HG02759 (cell line): ENCODE data around the gene EEF1AKMT2.

ENCODE experiments used
- ATAC-seq: cut with Tn5 transposase; IDR thresholded peaks from one replicate; pipeline ENCODE4 v1.9.1; 2021; ENCODE audit warnings: mild to moderate bottlenecking, moderate library complexity; ENCODE audit not compliant: unreplicated experiment

The EEF1AKMT2 gene

GRCh38 chr10:124739119-124739921, 52.4 kb downstream of the EEF1AKMT2 start:
- ATAC-seq = no peak

- ATAC-seq = no peak
Measured at GRCh38 chr10:124738441-124738840, 53.2 kb downstream of the EEF1AKMT2 start.

DNA sequence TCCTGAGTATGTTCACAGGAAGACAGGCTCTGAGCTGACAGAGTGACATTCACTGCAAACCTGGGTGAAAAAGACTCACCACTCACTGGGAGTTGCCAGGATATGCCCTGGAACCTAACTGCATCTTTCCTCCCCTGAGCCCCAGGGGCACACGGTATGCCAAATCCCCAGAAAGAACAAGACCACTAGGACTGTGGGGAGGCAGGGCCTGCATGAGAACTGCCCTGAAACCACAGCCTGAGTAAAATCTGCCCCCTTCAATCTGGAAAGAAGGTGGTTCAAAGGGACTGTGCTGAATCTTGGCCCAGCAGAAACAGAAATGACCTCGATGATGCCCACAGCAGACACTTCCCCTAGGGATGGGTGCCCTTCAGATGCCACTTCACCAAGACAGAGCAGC, 54.0 kb downstream of the EEF1AKMT2 start:
- ATAC-seq = no peak

GRCh38 chr10:124737221-124737620, 54.5 kb downstream of the EEF1AKMT2 start:
- ATAC-seq = no peak

GRCh38 chr10:124736491-124737136, 55.1 kb downstream of the EEF1AKMT2 start:
- ATAC-seq = no peak

- ATAC-seq = no peak
Measured at GRCh38 chr10:124735491-124736286, 56.0 kb downstream of the EEF1AKMT2 start.

DNA sequence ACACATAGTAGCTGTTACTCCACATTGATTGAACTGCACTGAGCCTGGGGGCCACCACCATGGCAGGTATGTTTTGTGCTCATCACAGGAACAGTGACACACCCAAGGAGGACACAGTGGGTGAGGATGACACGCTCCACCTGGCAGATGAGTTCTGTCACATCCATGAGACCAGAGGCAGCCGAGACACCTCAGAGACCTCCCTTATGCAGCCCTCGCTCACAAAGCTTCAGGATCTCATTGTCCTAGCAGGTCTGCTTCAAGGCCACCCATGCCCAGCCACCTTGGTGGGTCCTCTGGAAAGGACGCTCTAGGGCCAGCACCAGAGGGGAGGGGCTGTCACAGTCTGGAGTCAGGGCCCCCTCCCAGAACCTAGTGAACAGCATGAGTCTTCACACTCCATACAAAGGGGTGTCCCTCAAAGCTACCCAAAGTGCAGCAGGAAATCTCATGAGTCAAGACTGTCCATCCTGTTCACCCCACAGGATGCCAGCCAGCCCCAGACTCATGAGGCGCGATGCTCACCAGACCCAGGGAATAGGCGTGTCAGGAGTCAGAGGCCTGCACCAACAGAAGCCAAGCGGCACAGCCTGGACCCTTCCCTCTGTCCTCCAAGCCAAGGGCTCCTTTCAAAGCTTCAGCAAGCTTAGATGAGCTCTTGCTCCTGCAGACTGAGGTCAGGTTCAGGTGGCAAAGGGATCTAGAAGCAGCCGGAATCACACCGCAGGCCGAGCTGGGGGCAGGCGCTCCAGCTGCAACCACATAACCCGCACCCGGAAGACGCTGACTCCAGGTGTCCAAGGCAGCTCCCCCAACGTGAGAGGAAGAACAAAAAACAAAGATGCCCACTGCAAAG, 57.1 kb downstream of the EEF1AKMT2 start:
- no peak for ATAC-seq

DNA sequence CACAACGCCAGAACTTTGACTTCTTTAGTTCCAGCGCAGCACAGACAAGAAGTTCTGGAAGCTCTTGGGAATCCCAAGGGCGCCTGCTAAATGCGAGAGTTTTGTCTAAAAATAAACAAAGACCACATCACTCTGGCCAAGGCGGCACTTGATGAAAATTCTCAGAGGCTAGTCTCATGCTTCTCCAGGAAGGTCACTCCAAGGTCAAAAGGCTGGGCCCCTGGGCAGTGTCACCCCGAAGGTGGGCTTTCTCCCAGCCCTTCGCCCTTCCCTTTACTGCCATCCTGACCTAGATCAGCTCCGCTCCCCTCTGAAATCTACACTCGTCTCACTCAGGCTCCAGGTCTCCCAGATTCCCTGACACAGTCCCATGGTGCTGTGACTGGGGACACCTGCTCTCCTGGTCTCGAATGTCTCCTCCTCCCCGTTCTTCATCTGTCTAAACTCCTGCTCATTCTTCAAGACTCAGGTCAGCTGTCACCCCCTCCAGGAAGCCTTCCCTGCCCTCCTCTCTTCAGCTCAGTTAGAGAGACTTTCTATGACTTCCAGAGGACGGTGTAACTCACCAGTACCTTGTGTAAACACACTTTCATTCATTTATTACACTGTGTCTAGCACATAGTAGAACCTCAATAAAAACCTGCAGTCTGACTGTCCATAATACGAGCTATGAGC, 58.0 kb downstream of the EEF1AKMT2 start:
- ATAC-seq = no peak

GRCh38 chr10:124732931-124733570, 58.6 kb downstream of the EEF1AKMT2 start:
- peak; percentile 61 for ATAC-seq

GRCh38 chr10:124731551-124731950, 60.1 kb downstream of the EEF1AKMT2 start:
- no peak for ATAC-seq

DNA sequence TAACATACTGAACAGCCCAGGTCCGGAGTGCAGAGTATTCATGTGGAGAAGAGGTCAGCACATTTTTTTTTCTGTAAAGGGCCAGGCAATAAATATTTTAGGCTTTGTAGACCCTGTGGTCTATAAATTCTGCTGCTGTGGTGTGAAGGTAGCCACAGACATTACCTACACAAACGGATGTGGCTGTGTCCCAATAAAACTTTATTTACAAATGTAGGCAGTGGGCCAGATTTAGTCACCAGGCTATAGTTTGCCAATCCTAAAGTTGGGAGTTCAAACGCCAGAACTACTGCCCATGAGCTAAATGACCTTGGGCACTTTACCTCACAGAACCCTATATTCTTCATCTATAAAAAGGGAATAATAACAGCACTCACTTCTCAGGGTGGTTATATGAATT, 60.9 kb downstream of the EEF1AKMT2 start:
- ATAC-seq = no peak

GRCh38 chr10:124728830-124729661, 62.6 kb downstream of the EEF1AKMT2 start:
- ATAC-seq = no peak

- no peak for ATAC-seq
Measured at GRCh38 chr10:124728071-124728829, 63.4 kb downstream of the EEF1AKMT2 start.

- ATAC-seq = no peak
Measured at GRCh38 chr10:124727361-124727960, 64.2 kb downstream of the EEF1AKMT2 start.

DNA sequence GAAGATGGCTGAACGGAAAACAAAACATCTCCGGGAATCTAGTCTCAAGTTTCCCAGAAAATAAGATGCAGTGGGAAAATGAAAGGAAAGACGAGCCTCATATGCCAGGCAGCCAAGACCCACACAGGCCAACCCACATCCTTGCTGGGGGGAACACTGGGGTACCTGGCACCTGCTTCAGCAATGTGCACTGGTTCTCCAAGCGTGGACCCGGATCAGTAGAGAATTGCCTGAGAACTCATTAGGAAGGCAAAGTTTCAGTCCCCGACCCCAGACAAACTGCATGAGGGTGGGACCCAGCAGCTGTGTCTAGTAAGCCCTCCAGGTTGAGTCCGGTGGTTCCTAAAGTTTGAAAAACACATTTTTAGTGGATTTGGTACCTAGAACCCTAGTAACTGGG, 65.9 kb downstream of the EEF1AKMT2 start:
- no peak for ATAC-seq

GRCh38 chr10:124725171-124725631, 66.5 kb downstream of the EEF1AKMT2 start:
- ATAC-seq = no peak

DNA sequence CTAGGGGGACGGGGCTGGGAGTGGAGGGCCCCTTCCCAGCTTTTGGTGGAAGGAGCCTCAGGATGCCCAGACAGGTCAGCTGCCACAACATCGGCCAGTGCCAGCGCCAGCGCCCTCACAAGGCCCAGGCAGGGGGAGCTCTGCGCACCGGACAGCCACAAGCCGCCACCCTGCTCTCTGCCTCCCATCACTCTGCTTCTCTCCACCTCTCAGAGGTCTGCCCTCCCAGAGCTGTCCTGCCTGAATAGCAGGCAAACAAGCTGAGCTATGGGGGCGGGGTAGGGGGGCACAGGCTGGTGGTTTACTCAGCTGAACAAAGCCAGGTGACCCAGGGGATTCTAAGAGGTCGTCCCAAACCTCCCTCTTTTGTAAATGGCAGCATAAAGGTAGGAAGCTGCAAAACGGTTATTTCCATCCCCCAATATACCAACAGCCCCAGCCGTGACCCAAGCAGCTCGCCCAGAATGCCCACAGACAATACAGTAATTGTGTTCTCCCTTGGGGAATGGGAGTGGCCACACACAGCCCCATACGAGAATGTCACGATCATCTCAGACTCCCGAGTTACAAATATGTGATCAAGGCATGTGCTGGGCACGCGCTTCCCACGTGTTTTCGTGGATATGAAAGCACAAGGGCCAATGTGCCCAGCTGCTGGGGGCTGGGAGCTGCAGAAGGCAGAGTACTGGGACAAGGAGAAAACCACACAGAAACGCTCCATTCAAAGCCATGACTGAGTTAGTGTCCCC, 67.2 kb downstream of the EEF1AKMT2 start:
- ATAC-seq = no peak
